G401.6 (cell line): ENCODE measurements around the gene ZSWIM5.
A peak's percentile ranks its signal among the peaks of the same experiment; 100 is the strongest.
"Not testable (repeated sequence)": the region's sequence is repeated elsewhere in the genome, so short reads cannot be mapped to it uniquely, and the experiment has no call there.

ENCODE experiments used
- FAIRE-seq: peaks from 2 replicates; lab custom pipeline; 2012; peaks lifted over from hg19 to GRCh38; lab: Jason Lieb, UNC

Gene ZSWIM5

GRCh38 chr1:45016767-45017166 lies 189.6 kb downstream of the ZSWIM5 start:
- no peak for FAIRE-seq

DNA sequence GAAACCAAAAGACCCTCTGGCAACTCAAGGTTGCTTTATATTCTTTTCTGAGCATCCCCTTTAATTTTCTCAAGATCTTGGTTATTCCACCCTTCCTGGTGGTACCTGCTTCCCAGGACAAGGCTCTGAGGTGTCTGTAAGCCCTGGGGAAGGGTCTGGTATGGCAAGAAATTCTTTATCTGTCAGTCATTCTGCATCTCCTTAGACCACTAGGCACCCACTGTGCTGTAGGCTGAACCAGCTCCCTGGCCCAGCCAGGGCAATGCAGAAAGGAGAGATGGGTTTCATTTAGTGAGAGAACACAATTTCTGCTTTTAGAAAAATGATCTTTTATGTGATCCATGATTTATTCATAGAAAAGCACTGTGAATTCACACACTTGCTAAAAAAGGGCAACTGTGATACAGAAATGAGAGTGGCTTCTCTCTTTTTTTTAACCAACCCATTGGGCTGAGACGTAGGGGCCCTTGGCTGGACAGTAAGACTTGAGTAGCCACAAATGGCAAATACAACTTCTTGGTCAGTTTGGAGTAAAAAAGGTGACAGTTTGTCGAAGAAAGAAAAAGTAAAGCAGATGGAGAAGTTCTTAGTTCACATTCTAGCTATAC lies 190.2 kb downstream of the ZSWIM5 start:
- FAIRE-seq: no peak

DNA sequence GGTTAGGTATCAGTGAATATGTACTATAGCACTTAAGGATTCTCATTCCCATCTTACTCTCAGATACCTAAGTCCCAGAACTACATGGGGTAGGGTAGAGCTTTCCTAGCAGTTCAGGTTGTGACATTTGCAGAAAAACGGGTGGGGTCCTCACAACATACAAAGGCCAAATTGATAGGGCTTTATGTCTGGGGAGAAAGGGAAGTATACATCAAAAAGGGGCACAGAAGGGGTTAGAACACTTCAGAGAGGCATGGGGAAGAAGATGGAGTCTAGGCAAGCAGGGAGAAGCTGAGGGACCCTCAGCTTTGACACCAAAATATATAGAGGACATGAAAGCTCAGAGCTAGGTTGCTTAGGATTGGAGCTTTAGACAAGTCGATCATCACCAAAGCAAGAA lies 190.7 kb downstream of the ZSWIM5 start:
- no peak for FAIRE-seq

DNA sequence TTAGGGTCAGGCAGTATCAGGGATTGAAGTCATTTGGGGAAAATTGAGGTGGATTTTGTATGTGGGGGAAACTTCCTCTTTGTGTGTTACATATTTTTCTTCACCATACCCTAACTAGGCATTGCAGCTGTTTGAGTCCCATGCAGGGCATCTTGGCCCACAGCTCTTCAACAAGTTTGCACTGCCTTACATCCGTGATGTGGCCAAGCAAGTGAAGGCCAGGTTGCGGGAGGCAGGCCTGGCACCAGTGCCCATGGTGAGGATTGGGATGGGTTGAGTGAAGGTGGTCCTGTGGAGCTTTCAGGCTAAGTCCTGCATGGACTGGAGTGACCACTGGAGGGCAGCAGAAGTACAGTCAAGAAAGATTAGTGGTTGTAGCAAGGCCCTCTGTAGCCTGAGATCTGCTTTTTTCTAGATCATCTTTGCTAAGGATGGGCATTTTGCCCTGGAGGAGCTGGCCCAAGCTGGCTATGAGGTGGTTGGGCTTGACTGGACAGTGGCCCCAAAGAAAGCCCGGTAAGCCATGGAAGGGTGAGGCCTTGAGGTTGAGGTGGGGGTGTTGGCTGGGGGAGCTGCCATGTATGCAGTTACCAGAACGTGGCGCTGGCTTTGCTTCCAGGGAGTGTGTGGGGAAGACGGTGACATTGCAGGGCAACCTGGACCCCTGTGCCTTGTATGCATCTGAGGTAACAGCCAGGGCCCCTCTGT lies 191.9 kb downstream of the ZSWIM5 start:
- peak; percentile 23 for FAIRE-seq

DNA sequence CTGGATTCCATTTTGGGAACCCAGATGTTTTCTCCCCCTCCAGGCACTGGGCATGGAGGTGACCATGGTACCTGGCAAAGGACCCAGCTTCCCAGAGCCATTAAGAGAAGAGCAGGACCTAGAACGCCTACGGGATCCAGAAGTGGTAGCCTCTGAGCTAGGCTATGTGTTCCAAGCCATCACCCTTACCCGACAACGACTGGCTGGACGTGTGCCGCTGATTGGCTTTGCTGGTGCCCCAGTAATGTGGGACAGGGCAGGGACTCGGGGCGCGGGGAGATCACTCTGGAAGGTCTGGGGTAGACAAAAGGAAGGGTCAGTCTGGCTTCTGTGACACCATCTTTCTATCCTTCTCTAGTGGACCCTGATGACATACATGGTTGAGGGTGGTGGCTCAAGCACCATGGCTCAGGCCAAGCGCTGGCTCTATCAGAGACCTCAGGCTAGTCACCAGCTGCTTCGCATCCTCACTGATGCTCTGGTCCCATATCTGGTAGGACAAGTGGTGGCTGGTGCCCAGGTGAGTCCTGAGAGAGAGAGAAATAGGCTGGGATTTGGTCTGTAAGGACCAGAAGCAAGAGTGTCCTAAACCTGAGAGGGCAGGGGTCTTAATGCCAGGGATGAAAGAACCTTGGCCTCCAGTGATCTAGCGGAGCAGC lies 192.7 kb downstream of the ZSWIM5 start:
- FAIRE-seq: no peak

DNA sequence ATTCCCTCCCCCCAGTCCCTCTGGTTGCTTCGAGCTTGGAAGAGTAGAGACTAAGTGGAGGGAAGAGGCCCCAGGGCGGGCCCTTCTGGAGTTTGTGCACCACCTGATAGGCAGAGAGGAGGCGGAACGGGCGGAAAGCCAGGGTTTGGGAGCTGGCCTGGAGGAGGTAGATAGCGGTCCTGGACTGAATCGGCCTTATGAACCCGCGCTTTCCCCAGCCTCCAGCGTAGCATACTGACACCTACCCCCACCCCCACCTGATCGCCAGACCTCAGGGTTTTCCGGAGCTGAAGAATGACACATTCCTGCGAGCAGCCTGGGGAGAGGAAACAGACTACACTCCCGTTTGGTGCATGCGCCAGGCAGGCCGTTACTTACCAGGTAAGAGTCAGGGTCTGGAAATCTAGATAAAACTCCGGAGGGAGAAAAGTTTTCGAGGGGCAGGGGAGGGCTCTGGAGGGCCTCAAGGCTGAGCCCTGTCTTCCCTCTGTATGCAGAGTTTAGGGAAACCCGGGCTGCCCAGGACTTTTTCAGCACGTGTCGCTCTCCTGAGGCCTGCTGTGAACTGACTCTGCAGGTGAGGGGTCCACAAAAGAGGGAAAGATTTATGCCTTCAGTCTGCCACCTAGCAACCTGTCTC lies 193.6 kb downstream of the ZSWIM5 start:
- no peak for FAIRE-seq

DNA sequence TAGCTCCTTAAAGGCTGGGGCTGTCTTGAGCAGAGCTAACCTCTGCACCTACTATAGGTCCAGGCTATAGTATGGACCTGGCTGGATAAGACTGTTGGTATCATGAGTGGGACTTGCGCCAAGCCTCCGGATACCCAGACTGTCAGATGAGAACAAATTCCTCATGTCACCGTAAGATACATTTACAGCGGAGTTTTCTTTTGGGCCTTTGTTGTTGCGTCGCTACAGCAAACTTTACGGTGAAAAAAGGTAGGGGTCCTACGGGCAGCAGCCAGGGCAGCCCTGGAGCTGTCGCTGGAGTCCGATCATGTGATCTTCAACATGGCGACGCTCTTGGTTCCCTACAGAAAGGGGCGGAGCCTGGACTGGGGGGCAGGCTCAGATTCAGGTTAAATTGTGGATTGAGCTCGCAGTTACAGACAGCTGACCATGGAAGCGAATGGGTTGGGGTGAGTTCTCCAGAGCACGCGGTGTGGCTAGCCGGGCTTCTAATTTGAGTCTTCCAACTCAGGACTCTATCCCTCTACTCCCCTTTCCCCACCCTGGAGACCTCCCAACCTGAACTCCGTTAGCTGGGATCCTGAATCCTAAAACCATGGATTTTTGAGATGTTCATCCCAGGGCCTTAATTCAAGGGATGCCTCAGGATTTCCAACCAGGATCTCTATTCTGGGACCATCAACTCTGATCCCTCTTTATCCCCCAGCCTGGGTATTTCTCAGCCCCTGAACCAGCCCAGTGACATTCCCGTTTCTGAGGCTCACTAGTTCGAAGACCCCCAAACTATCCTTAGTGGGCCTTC lies 194.4 kb downstream of the ZSWIM5 start, which contains the start of gene UROD:
UROD (plus strand) TSS at position 418 of the 802 bp plus-strand sequence; CDS start at position 430, 12 bp downstream.
- FAIRE-seq: peak; percentile 97

GRCh38 chr1:45010855-45011811 lies 195.3 kb downstream of the ZSWIM5 start, which contains the start of gene HECTD3:
TSS of gene HECTD3 (minus strand) at chr1:45011324. CDS start at chr1:45011257, 67 bp downstream.
- no peak for FAIRE-seq

GRCh38 chr1:45009956-45010854 lies 196.2 kb downstream of the ZSWIM5 start:
- no peak for FAIRE-seq

- FAIRE-seq: no peak
Observed at GRCh38 chr1:45009296-45009865, 197.0 kb downstream of the ZSWIM5 start.

DNA sequence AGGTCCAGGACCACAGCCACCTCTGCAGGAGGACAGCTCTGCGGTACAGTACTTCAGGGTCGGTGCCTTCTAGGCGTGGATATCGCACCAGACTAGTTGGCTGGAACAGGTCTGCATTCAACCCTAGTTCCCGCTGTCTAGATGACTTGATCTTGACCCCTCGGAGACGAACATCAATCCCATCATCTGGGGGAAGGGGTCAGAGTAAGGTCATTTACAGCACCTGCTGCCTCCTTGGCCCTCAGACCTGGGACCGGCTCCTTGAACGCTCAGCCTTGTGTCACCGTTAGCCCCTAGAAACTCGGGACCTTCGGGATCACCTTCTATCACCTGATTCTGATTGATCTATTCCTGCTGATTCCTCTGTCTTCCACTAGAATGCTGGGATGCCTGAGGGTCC lies 197.9 kb downstream of the ZSWIM5 start:
- no peak for FAIRE-seq

DNA sequence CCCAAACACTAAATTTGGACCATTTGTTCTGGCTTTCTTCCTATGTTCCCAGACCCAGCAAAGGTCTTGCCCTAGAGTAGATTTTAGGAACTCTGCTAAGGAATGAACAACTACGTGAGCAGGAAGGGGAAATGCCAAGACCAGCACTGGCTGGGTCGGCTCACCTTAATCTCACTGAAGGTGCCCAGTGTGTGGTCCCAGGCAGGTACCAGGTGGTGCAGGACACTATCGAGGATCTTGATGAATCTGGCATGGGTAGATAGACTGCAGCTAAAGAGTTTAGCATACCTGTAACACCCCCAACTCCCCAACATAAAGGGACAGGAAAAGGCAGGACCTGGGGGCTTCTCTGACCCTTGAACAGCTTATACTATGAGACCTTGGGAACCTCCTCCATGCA lies 198.3 kb downstream of the ZSWIM5 start:
- FAIRE-seq: no peak

- FAIRE-seq: no peak
Observed at GRCh38 chr1:45007311-45007710, 199.1 kb downstream of the ZSWIM5 start.

DNA sequence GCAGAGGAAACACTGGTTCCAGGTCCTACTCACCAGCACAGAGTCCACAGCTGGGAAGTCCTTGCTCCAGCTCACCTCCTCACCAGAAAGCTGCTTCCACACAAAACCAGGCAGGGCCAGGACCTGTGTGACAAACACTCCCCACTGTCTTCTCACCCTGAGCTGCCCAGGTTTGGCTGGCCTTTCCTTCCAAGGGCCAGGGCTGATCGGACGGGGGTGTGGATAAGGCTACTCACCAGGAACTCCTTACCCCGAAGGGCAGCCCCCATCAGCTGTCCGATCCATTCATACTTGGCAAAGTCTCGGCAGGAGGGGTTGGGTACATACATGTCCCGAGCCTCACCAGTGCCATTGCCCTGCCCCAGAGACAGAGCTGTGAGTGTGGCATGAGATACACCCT lies 200.6 kb downstream of the ZSWIM5 start:
- no peak for FAIRE-seq

DNA sequence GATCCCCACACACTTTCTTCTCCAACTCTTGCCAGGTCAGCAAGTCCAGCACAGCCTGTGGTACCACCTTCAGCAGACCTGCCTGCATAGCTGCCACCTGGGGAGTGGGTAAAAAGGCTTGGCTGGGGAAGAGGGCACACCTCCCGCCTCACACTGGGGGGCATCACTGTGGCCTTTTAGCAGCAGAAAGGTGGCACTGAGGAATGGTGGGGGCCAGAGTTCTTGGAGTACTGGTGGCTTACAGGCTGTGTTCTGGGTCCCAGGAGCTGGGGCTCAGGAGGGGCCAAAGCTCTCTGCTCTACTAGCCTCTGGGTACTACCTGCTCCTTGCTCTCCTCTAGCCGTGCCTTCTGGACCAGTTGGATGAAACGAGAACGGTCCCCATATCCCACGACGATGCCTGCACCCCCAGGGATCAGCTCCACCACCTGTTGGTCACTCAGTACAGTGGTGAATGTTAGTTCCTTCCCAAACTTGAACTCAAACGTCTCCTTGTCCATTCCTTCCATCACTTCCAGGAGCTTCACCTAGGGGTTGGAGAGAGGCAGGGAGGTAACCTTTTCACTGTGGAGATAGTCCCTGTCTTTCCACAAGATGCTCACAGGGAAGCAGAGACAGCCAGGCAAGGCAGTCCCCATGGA lies 202.0 kb downstream of the ZSWIM5 start:
- no peak for FAIRE-seq

- FAIRE-seq: no peak
Observed at GRCh38 chr1:45003741-45004140, 202.7 kb downstream of the ZSWIM5 start.

- no peak for FAIRE-seq
Observed at GRCh38 chr1:45002650-45003645, 203.5 kb downstream of the ZSWIM5 start.

GRCh38 chr1:45001576-45001975 lies 204.8 kb downstream of the ZSWIM5 start:
- not testable (repeated sequence) for FAIRE-seq
